ENCODE data around the gene PANK1. TPM values are rescaled to one million over a fixed set of nuclear protein-coding genes. Genes with fewer than 3 reads are reported as not detected.
A peak's percentile ranks its signal among the peaks of the same experiment; 100 is the strongest.

PANK1 gene
- total and polyA plus RNA-seq, 2 experiments from 2014 or later, result 21.6 to 55.5 TPM

DNA sequence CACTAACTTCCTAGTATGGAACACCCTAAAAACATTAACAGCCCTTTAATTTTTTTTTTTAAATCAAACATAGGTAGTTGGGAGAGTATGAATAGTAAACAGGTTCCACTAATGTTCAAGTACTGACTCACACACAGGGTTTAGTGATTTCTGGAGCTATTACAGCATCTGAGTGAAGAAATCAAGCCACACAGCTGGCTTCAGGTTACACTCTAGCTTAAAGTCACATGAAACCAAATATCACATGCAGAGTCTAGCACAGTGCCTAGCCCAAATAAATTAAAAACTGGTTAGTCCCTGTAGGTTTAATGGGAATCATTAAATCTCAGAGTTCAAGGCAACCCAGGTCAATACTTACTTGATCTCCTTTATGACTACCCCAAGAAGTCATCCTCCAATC lies 11.6 kb downstream of the PANK1 start:
- DNase-seq (ENCODE audit: low spot score), result peak; percentile 48
- Histone ChIP-seq H3K4me1 (ENCODE audit: insufficient read depth) (peaks cover 26% of the 10 kb centered on the region), H3K27me3 (no peaks in the 10 kb centered on the region), H3K4me3 (no peak overlapping the region), H3K9me3 (ENCODE audit: low read depth) (no peaks in the 10 kb centered on the region), H3K79me2 (peaks cover 90% of the 10 kb centered on the region), H3K9me2 (replicated peaks; ENCODE audit: insufficient read depth) (no peaks in the 10 kb centered on the region), H3K36me3 (replicated peaks; ENCODE audit: insufficient read depth, low read depth) (no peaks in the 10 kb centered on the region), H4K20me1 (ENCODE audit: insufficient read depth, poor library complexity, severe bottlenecking) (no peaks in the 10 kb centered on the region), H2AFZ (no peak overlapping the region), H3K4me2 (peak overlapping the region; percentile 58), H3K27ac (peak overlapping the region; percentile 85)
- TF ChIP-seq CTCF (IDR thresholded peaks at IDR 0.05; ENCODE audit: poor library complexity) (no peak), EZH2phosphoT487 (IDR thresholded peaks at IDR 0.05; ENCODE audit: low read depth, severe bottlenecking, unreplicated experiment) (no peak), EZH2 (IDR thresholded peaks at IDR 0.05; ENCODE audit: borderline replicate concordance) (no peak)

DNA sequence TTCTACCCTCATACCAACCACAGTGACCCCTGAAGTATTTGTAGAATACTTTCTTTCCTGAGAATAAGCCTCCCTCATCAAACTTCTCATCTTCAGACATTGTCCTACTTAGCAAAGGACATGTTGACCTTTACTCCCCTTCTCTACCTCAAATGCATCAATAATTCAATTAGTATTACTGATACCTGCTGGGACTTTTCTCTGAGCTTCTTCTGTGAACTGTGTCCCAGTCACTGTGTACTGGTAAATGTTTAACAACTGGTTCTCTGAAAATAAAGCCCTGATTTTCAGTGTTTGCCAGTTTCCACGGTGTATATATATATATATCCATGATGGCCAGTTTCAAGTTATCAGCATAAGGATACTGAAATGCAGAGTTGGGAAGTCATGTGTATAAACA lies 12.2 kb downstream of the PANK1 start:
- H3K79me2 ChIP-seq, result peaks cover 90% of the 10 kb centered on the region
- no peak for DNase-seq (ENCODE audit: low spot score)
- TF ChIP-seq EZH2 (IDR thresholded peaks at IDR 0.05; ENCODE audit: borderline replicate concordance) (no peak), EZH2phosphoT487 (IDR thresholded peaks at IDR 0.05; ENCODE audit: low read depth, severe bottlenecking, unreplicated experiment) (no peak), CTCF (IDR thresholded peaks at IDR 0.05; ENCODE audit: poor library complexity) (no peak)

GRCh38 chr10:89627830-89628229 lies 17.2 kb downstream of the PANK1 start:
- H3K4me1 ChIP-seq (ENCODE audit: insufficient read depth), result peaks cover 11% of the 10 kb centered on the region
- DNase-seq (ENCODE audit: low spot score), result no peak
- H3K4me2 ChIP-seq, result no peak overlapping the region
- 96% methylated on average over 1 of the region's 1 CpG for WGBS (ENCODE audit: low lambda C conversion rate, missing lambda C conversion rate)
- H3K27me3 ChIP-seq, result no peaks in the 10 kb centered on the region
- H3K36me3 ChIP-seq (replicated peaks; ENCODE audit: insufficient read depth, low read depth), result no peaks in the 10 kb centered on the region
- no peak overlapping the region for H3K4me3 ChIP-seq
- H3K27ac ChIP-seq, result no peak overlapping the region
- H3K9me3 ChIP-seq (ENCODE audit: low read depth), result no peaks in the 10 kb centered on the region
- H3K9me2 ChIP-seq (replicated peaks; ENCODE audit: insufficient read depth), result no peaks in the 10 kb centered on the region
- H3K79me2 ChIP-seq, result peaks cover 97% of the 10 kb centered on the region
- H2AFZ ChIP-seq, result no peak overlapping the region
- no peaks in the 10 kb centered on the region for H4K20me1 ChIP-seq (ENCODE audit: insufficient read depth, poor library complexity, severe bottlenecking)
- TF ChIP-seq CTCF (IDR thresholded peaks at IDR 0.05; ENCODE audit: poor library complexity), result no peak
- TF ChIP-seq EZH2phosphoT487 (IDR thresholded peaks at IDR 0.05; ENCODE audit: low read depth, severe bottlenecking, unreplicated experiment), result no peak
- TF ChIP-seq EZH2 (IDR thresholded peaks at IDR 0.05; ENCODE audit: borderline replicate concordance), result no peak

More for the DNA sequence above, 12.2 kb downstream of the PANK1 start:
- no peaks in the 10 kb centered on the region for H4K20me1 ChIP-seq (ENCODE audit: insufficient read depth, poor library complexity, severe bottlenecking)
- H3K36me3 ChIP-seq (replicated peaks; ENCODE audit: insufficient read depth, low read depth), result no peaks in the 10 kb centered on the region
- H2AFZ ChIP-seq, result no peak overlapping the region
- H3K4me2 ChIP-seq, result peak overlapping the region; percentile 58
- 60% methylated on average over 1 of the region's 1 CpG for WGBS (ENCODE audit: low lambda C conversion rate, missing lambda C conversion rate)
- no peaks in the 10 kb centered on the region for H3K27me3 ChIP-seq
- H3K9me3 ChIP-seq (ENCODE audit: low read depth), result no peaks in the 10 kb centered on the region
- H3K9me2 ChIP-seq (replicated peaks; ENCODE audit: insufficient read depth), result no peaks in the 10 kb centered on the region
- no peak overlapping the region for H3K4me3 ChIP-seq
- peak overlapping the region; percentile 85 for H3K27ac ChIP-seq
- peaks cover 26% of the 10 kb centered on the region for H3K4me1 ChIP-seq (ENCODE audit: insufficient read depth)
